OCI-LY3 (cell line): ENCODE data around the gene RIN3.

Experiments
- H2AFZ ChIP-seq: fragments of 200-600, 300-600 bp; shearing (Covaris generic); 2 replicates; pipeline ENCODE4 v1.6.0; 2014; ENCODE audit warnings: antibody characterized with exemption, low read depth, low read length
- H3K27ac ChIP-seq: fragments of 200-600, 300-600 bp; sonication (generic); 2 replicates; pipeline ENCODE4 v1.5.1; 2014; ENCODE audit warnings: mild to moderate bottlenecking, low read length, moderate library complexity, mixed read lengths
- H3K27me3 ChIP-seq: fragments of 200-600, 300-600 bp; sonication (generic); 2 replicates; pipeline ENCODE4 v1.6.1; 2014; ENCODE audit warnings: low read depth, low read length, mixed read lengths
- H3K36me3 ChIP-seq: fragments of 200-600, 300-600 bp; sonication (generic); replicated peaks from 2 replicates; pipeline ENCODE3; 2014; ENCODE audit warnings: low read depth, low read length, mixed read lengths
- H3K4me1 ChIP-seq: fragments of 300-600, 200-600 bp; sonication (generic); 2 replicates; pipeline ENCODE4 v1.6.1; 2014; ENCODE audit warnings: low read length, mixed read lengths
- H3K4me2 ChIP-seq: fragments of 200-600, 300-600 bp; sonication (generic); 2 replicates; pipeline ENCODE4 v1.6.1; 2014; ENCODE audit warnings: low read length, mixed read lengths
- H3K4me3 ChIP-seq: fragments of 300-600, 200-600 bp; sonication (generic); 2 replicates; pipeline ENCODE4 v1.5.1; 2014; ENCODE audit warnings: antibody characterized with exemption, mild to moderate bottlenecking, low read length, moderate library complexity
- H3K79me2 ChIP-seq: fragments of 300-600, 200-600 bp; shearing (Covaris generic); 2 replicates; pipeline ENCODE4 v1.6.1; 2014; ENCODE audit warnings: mild to moderate bottlenecking, low read length, mixed read lengths
- H3K9ac ChIP-seq: fragments of 300-600, 200-600 bp; shearing (Covaris generic); 2 replicates; pipeline ENCODE4 v1.6.0; 2014; ENCODE audit warnings: mild to moderate bottlenecking, low read length, moderate library complexity
- H3K9me3 ChIP-seq: fragments of 200-600, 300-600 bp; shearing (Covaris generic); 2 replicates; pipeline ENCODE4 v1.6.1; 2014; ENCODE audit warnings: low read length, mixed read lengths; ENCODE audit not compliant: insufficient read depth
- H4K20me1 ChIP-seq: fragments of 200-600, 300-600 bp; sonication (generic); 2 replicates; pipeline ENCODE4 v1.6.1; 2016; ENCODE audit warnings: low read length, mixed read lengths; ENCODE audit not compliant: insufficient read depth
- CTCF ChIP-seq: fragments of 200-600, 300-600 bp; sonication (generic); IDR thresholded peaks from 2 replicates; pipeline ENCODE4 v1.5.1; 2014; ENCODE audit warnings: antibody characterized with exemption, low read length, low read depth
- EZH2phosphoT487 ChIP-seq: fragments of 200-600 bp; shearing (Covaris generic); IDR thresholded peaks from 2 replicates; pipeline ENCODE4 v1.6.1; 2018; ENCODE audit warnings: antibody characterized with exemption, mixed run types, low read depth

The RIN3 gene

GRCh38 chr14:92685784-92686355 is 172.3 kb downstream of the RIN3 start:
- peaks cover 5% of the 10 kb centered on the region for H3K4me1 ChIP-seq
- no peak overlapping the region for H3K27ac ChIP-seq
- 0 out of 2 replicates have a peak, but pooled peaks cover 4% of the 10 kb centered on the region for H3K27me3 ChIP-seq
- H3K79me2 ChIP-seq = no peaks in the 10 kb centered on the region
- H3K4me2 ChIP-seq = no peak overlapping the region
- H3K4me3 ChIP-seq = no peak overlapping the region
- no peaks in the 10 kb centered on the region for H3K9me3 ChIP-seq
- H3K9ac ChIP-seq = no peak overlapping the region
- H2AFZ ChIP-seq = no peak overlapping the region
- H3K36me3 ChIP-seq = no peaks in the 10 kb centered on the region
- TF ChIP-seq EZH2phosphoT487 = no peak
- TF ChIP-seq CTCF = no peak
- H4K20me1 ChIP-seq = no peaks in the 10 kb centered on the region

- H3K9me3 ChIP-seq = no peaks in the 10 kb centered on the region
- H3K36me3 ChIP-seq = no peaks in the 10 kb centered on the region
- TF ChIP-seq CTCF = no peak
- no peak for TF ChIP-seq EZH2phosphoT487
- 0 out of 2 replicates have a peak, but pooled peaks cover 1% of the 10 kb centered on the region for H3K27me3 ChIP-seq
- no peak overlapping the region for H2AFZ ChIP-seq
- H3K79me2 ChIP-seq = no peaks in the 10 kb centered on the region
- 0 out of 2 replicates have a peak, but pooled peaks cover under 1% of the 10 kb centered on the region for H3K4me1 ChIP-seq
- no peaks in the 10 kb centered on the region for H4K20me1 ChIP-seq
- H3K9ac ChIP-seq = no peak overlapping the region
- H3K4me2 ChIP-seq = peak overlapping the region; percentile 70
- no peak overlapping the region for H3K27ac ChIP-seq
- H3K4me3 ChIP-seq = 0 out of 2 replicates have a peak overlapping the region, but pooled peaks have one; percentile 68
Observed at GRCh38 chr14:92686411-92686899, 172.9 kb downstream of the RIN3 start.

- Histone ChIP-seq H3K4me1 (no peaks in the 10 kb centered on the region), H4K20me1 (no peaks in the 10 kb centered on the region), H2AFZ (no peak overlapping the region), H3K4me3 (peak overlapping the region; percentile 68), H3K4me2 (peak overlapping the region; percentile 70), H3K9ac (no peak overlapping the region), H3K79me2 (no peaks in the 10 kb centered on the region), H3K27ac (no peak overlapping the region), H3K9me3 (no peaks in the 10 kb centered on the region), H3K36me3 (no peaks in the 10 kb centered on the region), H3K27me3 (no peaks in the 10 kb centered on the region)
- TF ChIP-seq CTCF (peak; percentile 66), EZH2phosphoT487 (no peak)
Observed at GRCh38 chr14:92686900-92687427, 173.4 kb downstream of the RIN3 start.

DNA sequence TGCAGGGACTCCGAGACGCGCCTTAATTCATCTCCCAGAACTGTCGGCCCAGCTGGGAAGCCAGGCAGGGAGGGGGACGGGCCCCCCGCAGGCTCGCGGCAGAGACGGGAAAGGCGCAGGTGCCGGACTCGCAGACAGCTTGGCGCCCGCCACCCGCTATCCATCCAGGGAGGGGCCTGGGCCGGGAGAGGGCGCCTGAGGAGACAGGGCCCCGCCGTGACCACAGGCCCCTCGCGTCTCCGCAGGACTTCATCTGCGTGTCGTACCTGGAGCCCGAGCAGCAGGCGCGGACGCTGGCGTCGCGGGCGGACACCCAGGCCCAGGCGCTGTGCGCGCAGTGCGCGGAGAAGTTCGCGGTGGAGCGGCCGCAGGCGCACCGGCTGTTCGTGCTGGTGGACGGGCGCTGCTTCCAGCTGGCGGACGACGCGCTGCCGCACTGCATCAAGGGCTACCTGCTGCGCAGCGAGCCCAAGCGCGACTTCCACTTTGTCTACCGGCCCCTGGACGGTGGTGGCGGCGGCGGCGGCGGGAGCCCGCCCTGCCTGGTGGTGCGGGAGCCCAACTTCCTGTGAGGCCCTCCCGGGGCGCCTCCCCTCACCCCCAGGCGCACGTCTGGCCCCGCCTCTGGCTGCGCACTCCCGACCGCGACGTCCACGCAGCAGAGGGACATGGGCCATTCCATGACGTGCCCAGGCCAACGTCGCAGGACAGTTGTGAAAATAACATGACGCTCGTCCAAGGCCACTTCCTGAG is 174.3 kb downstream of the RIN3 start:
- no peak overlapping the region for H3K4me3 ChIP-seq
- H3K4me1 ChIP-seq = no peaks in the 10 kb centered on the region
- no peak overlapping the region for H3K4me2 ChIP-seq
- TF ChIP-seq CTCF (no peak), EZH2phosphoT487 (no peak)
- no peaks in the 10 kb centered on the region for H3K79me2 ChIP-seq
- peaks cover 6% of the 10 kb centered on the region for H3K27me3 ChIP-seq
- no peak overlapping the region for H2AFZ ChIP-seq
- H3K9ac ChIP-seq = no peak overlapping the region
- no peaks in the 10 kb centered on the region for H3K36me3 ChIP-seq
- H3K9me3 ChIP-seq = no peaks in the 10 kb centered on the region
- no peaks in the 10 kb centered on the region for H4K20me1 ChIP-seq
- no peak overlapping the region for H3K27ac ChIP-seq
